GM10266 (cell line): Measurements from ENCODE around the gene GPD1L.

Source experiments
- DNase-seq: peaks from one replicate; pipeline ENCODE4 v3.0.0; 2012; ENCODE audit errors: extremely low spot score
- CTCF ChIP-seq: IDR thresholded peaks from 2 replicates; pipeline ENCODE4 v1.5.1; 2012; ENCODE audit warnings: mild to moderate bottlenecking, low read depth; ENCODE audit not compliant: control insufficient read depth, insufficient read depth; ENCODE audit errors: missing control alignments

Gene GPD1L

GRCh38 chr3:32193101-32193500, 86.7 kb downstream of the GPD1L start:
- TF ChIP-seq CTCF = no peak
- no peak for DNase-seq

- DNase-seq = no peak
- no peak for TF ChIP-seq CTCF
Observed at GRCh38 chr3:32194653-32195052, 88.2 kb downstream of the GPD1L start.

GRCh38 chr3:32195995-32196540, 89.6 kb downstream of the GPD1L start:
- DNase-seq = no peak

GRCh38 chr3:32197991-32198390, 91.6 kb downstream of the GPD1L start:
- no peak for TF ChIP-seq CTCF
- no peak for DNase-seq

More at GRCh38 chr3:32195995-32196540, 89.6 kb downstream of the GPD1L start:
- no peak for TF ChIP-seq CTCF

DNA sequence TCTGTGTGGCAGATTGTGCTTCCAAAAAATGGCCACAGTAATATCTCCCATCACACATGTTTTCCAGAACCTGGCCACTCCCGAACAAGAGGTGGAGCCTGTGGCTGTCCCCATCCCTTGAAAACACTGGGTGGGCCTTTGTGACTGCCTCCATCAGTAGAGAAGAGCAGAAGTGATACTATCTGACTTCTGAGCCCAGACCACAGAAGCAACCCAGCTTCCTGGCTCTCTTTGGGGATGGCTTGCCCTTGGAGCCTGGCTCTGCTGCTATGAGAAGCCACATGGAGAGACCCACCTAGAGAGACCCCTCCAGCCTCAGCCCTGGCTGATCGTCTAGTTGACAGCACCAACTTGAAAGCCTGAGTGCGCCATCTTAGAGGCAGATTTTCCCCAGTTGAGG, 92.3 kb downstream of the GPD1L start:
- DNase-seq = no peak

DNA sequence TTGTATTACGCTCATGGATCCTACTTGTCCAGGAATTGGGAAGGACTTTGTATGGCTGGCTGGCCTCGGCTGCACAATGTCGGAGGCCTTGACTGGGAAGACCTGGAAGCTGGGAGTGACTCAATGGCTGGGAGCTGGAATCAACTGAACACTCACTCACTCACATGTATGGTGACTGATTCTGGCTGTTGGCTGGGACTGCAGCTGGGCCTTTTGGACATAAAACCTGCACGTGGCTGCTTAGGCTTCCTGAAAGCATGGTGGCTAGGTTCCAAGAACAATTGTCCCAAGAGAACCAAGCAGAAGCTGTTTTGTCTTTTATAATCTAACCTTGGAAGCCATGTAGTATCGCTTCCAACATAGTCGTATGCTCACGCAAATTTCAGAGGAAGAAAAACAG, 94.1 kb downstream of the GPD1L start:
- no peak for TF ChIP-seq CTCF
- no peak for DNase-seq

More for the DNA sequence above, 92.3 kb downstream of the GPD1L start:
- TF ChIP-seq CTCF = no peak

GRCh38 chr3:32200992-32201758, 94.8 kb downstream of the GPD1L start:
- no peak for DNase-seq
- no peak for TF ChIP-seq CTCF
